SK-N-SH treated with all-trans-retinoic acid at 6 μM for 48 hours (cell line): ENCODE data around the gene BMP2.

Experiments
- ATAC-seq: fragments of 200-7000 bp; cut with Tn5 transposase; 3 replicates; pipeline ENCODE4 v1.9.1; 2020; ENCODE audit warnings: mild to moderate bottlenecking, moderate library complexity
- ARNTL ChIP-seq: fragments of 450-650 bp; formaldehyde crosslinking; IDR thresholded peaks from 2 replicates; pipeline ENCODE4 v1.5.0; 2020; ENCODE audit warnings: low read depth, mild to moderate bottlenecking, moderate library complexity, borderline replicate concordance
- CSDC2 ChIP-seq: fragments of 250-450 bp; sonication (Bioruptor Pico); IDR thresholded peaks from 2 replicates; pipeline ENCODE4 v1.5.0; 2020; ENCODE audit warnings: mild to moderate bottlenecking, moderate library complexity
- CSRNP3 ChIP-seq: fragments of 250-450 bp; sonication (Bioruptor Pico); IDR thresholded peaks from 2 replicates; pipeline ENCODE4 v1.5.1; 2021; ENCODE audit warnings: mild to moderate bottlenecking, moderate library complexity
- ESRRG ChIP-seq: fragments of 250-450 bp; sonication (Bioruptor Pico); IDR thresholded peaks from 2 replicates; pipeline ENCODE4 v1.6.1; 2021; ENCODE audit warnings: mild to moderate bottlenecking
- GLIS3 ChIP-seq: fragments of 250-450 bp; sonication (Bioruptor Pico); IDR thresholded peaks from 2 replicates; pipeline ENCODE4 v1.5.0; 2020; ENCODE audit warnings: mild to moderate bottlenecking, moderate library complexity
- ISL1 ChIP-seq: fragments of 250-450 bp; sonication (Bioruptor Pico); IDR thresholded peaks from 2 replicates; pipeline ENCODE4 v2.1.2; 2022; ENCODE audit warnings: mild to moderate bottlenecking, moderate library complexity
- POU6F1 ChIP-seq: fragments of 250-450 bp; sonication (Bioruptor Pico); IDR thresholded peaks from 2 replicates; pipeline ENCODE4 v1.8.0; 2021; ENCODE audit warnings: low read depth, mild to moderate bottlenecking, moderate library complexity, borderline replicate concordance
- RARB ChIP-seq: fragments of 250-450 bp; sonication (Bioruptor Pico); IDR thresholded peaks from 2 replicates; pipeline ENCODE4 v1.8.0; 2021; ENCODE audit warnings: mild to moderate bottlenecking, moderate library complexity
- SNAI2 ChIP-seq: fragments of 250-450 bp; sonication (Bioruptor Pico); IDR thresholded peaks from 2 replicates; pipeline ENCODE4 v1.5.0; 2020; ENCODE audit warnings: mild to moderate bottlenecking, moderate library complexity
- TCF4 ChIP-seq: fragments of 250-450 bp; sonication (Bioruptor Pico); IDR thresholded peaks from 2 replicates; pipeline ENCODE4 v1.8.0; 2021; ENCODE audit warnings: mild to moderate bottlenecking, moderate library complexity, borderline replicate concordance
- TOX ChIP-seq: fragments of 250-450 bp; sonication (Bioruptor Pico); IDR thresholded peaks from 2 replicates; pipeline ENCODE4 v1.8.0; 2021; ENCODE audit warnings: mild to moderate bottlenecking, moderate library complexity, borderline replicate concordance
- TSHZ2 ChIP-seq: fragments of 250-450 bp; sonication (Bioruptor Pico); IDR thresholded peaks from 2 replicates; pipeline ENCODE4 v1.5.0; 2020; ENCODE audit warnings: mild to moderate bottlenecking, moderate library complexity
- ZC3H10 ChIP-seq: fragments of 250-450 bp; sonication (Bioruptor Pico); IDR thresholded peaks from 2 replicates; pipeline ENCODE4 v1.5.1; 2021; ENCODE audit warnings: mild to moderate bottlenecking, moderate library complexity
- ZFP3 ChIP-seq: fragments of 250-450 bp; sonication (Bioruptor Pico); IDR thresholded peaks from 2 replicates; pipeline ENCODE4 v1.5.0; 2020; ENCODE audit warnings: mild to moderate bottlenecking, moderate library complexity
- ZFP30 ChIP-seq: fragments of 450-650 bp; formaldehyde crosslinking; IDR thresholded peaks from 2 replicates; pipeline ENCODE4 v1.5.0; 2022; ENCODE audit warnings: mild to moderate bottlenecking, moderate library complexity
- ZNF565 ChIP-seq: fragments of 450-650 bp; formaldehyde crosslinking; conservative IDR thresholded peaks from 2 replicates; pipeline ENCODE4 v1.5.0; 2020; ENCODE audit warnings: low read depth, mild to moderate bottlenecking, moderate library complexity
- ZNF70 ChIP-seq: fragments of 450-650 bp; formaldehyde crosslinking; IDR thresholded peaks from 2 replicates; pipeline ENCODE4 v1.5.0; 2020; ENCODE audit warnings: mild to moderate bottlenecking, moderate library complexity
- TF ChIP-seq, protein P1 (sequence below): fragments of 250-450 bp; sonication (Bioruptor Pico); IDR thresholded peaks from 2 replicates; pipeline ENCODE4 v1.8.0; 2020; ENCODE audit warnings: mild to moderate bottlenecking, moderate library complexity, borderline replicate concordance
- TF ChIP-seq, protein P2 (sequence below): fragments of 250-450 bp; sonication (Bioruptor Pico); IDR thresholded peaks from 2 replicates; pipeline ENCODE4 v1.5.1; 2020; ENCODE audit warnings: low read depth, mild to moderate bottlenecking, moderate library complexity

Gene BMP2

GRCh38 chr20:6802227-6802626 is 34.7 kb downstream of the BMP2 start:
- TF ChIP-seq ZFP3 (CRISPR knock-in tag) = no peak
- TF ChIP-seq ESRRG = no peak
- no peak for TF ChIP-seq CSRNP3 (CRISPR knock-in tag)
- TF ChIP-seq SNAI2 (CRISPR knock-in tag) = no peak
- TF ChIP-seq, protein P1, sequence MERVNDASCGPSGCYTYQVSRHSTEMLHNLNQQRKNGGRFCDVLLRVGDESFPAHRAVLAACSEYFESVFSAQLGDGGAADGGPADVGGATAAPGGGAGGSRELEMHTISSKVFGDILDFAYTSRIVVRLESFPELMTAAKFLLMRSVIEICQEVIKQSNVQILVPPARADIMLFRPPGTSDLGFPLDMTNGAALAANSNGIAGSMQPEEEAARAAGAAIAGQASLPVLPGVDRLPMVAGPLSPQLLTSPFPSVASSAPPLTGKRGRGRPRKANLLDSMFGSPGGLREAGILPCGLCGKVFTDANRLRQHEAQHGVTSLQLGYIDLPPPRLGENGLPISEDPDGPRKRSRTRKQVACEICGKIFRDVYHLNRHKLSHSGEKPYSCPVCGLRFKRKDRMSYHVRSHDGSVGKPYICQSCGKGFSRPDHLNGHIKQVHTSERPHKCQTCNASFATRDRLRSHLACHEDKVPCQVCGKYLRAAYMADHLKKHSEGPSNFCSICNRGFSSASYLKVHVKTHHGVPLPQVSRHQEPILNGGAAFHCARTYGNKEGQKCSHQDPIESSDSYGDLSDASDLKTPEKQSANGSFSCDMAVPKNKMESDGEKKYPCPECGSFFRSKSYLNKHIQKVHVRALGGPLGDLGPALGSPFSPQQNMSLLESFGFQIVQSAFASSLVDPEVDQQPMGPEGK (CRISPR knock-in tag) = no peak
- TF ChIP-seq, protein P2, sequence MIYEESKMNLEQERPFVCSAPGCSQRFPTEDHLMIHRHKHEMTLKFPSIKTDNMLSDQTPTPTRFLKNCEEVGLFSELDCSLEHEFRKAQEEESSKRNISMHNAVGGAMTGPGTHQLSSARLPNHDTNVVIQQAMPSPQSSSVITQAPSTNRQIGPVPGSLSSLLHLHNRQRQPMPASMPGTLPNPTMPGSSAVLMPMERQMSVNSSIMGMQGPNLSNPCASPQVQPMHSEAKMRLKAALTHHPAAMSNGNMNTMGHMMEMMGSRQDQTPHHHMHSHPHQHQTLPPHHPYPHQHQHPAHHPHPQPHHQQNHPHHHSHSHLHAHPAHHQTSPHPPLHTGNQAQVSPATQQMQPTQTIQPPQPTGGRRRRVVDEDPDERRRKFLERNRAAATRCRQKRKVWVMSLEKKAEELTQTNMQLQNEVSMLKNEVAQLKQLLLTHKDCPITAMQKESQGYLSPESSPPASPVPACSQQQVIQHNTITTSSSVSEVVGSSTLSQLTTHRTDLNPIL = no peak
- TF ChIP-seq GLIS3 = no peak
- no peak for TF ChIP-seq ISL1 (CRISPR knock-in tag)
- no peak for TF ChIP-seq ZC3H10
- TF ChIP-seq ARNTL (CRISPR knock-in tag) = no peak
- ATAC-seq = no peak

DNA sequence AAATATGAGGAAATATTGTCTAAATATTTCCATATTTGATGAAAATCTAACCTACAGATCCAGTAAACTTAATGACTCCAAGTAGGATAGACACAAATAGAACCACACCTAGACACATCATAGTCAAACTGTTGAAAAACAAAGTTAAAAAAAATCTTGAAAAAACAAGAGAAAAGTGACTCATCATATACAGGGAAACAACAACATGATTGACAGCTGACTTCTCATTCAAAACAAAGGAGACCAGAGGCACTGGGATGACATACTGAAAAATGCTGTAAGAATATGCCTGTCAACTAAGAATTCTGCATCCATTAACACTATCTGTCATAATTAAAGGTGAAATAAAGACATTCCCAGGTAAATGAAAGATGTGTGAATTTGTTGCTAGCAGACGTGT is 38.8 kb downstream of the BMP2 start:
- TF ChIP-seq TOX = no peak
- no peak for TF ChIP-seq ZC3H10
- no peak for TF ChIP-seq ZNF70 (CRISPR knock-in tag)
- TF ChIP-seq CSDC2 = no peak
- no peak for TF ChIP-seq ZNF565 (CRISPR knock-in tag)
- no peak for TF ChIP-seq POU6F1 (CRISPR knock-in tag)
- no peak for TF ChIP-seq ISL1 (CRISPR knock-in tag)
- TF ChIP-seq TSHZ2 (CRISPR knock-in tag) = no peak
- TF ChIP-seq ESRRG = no peak
- no peak for TF ChIP-seq SNAI2 (CRISPR knock-in tag)
- no peak for TF ChIP-seq ZFP30 (CRISPR knock-in tag)
- TF ChIP-seq, protein P1 (CRISPR knock-in tag) = no peak
- TF ChIP-seq TCF4 (CRISPR knock-in tag) = no peak
- no peak for ATAC-seq

- TF ChIP-seq ZNF70 (CRISPR knock-in tag) = no peak
- no peak for TF ChIP-seq SNAI2 (CRISPR knock-in tag)
- no peak for TF ChIP-seq ESRRG
- no peak for TF ChIP-seq TSHZ2 (CRISPR knock-in tag)
- TF ChIP-seq RARB (CRISPR knock-in tag) = no peak
- no peak for TF ChIP-seq ZFP3 (CRISPR knock-in tag)
- no peak for ATAC-seq
These were observed 44.0 kb downstream of the BMP2 start for GRCh38 chr20:6811262-6812035.
